ENCODE measurements around the gene DMAC2.

The DMAC2 gene

DNA sequence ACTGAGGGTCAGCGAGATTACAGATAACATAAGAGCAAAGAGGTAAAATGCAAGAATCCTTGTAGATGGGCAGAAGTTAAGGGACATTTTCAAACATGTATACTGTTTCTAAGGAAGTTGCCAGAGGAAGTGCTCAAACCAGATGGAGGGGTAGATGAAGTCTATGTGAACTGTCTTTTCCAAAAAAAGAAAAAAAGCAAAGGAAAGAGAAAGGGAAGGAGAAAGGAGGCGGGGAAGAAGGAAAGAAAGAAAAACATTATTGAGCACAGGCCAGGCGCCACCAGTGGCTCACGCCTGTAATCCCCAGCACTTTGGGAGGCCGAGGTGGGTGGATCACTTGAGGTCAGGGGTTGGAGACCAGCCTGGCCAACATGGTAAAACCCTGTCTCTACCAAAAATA, 5.3 kb downstream of the DMAC2 start:
- TF ChIP-seq ZNF274 (IDR thresholded peaks at IDR 0.05; ENCODE audit: low read depth, low read length), result no peak
- H3K4me3 ChIP-seq (ENCODE audit: low read length), result no peak overlapping the region

DNA sequence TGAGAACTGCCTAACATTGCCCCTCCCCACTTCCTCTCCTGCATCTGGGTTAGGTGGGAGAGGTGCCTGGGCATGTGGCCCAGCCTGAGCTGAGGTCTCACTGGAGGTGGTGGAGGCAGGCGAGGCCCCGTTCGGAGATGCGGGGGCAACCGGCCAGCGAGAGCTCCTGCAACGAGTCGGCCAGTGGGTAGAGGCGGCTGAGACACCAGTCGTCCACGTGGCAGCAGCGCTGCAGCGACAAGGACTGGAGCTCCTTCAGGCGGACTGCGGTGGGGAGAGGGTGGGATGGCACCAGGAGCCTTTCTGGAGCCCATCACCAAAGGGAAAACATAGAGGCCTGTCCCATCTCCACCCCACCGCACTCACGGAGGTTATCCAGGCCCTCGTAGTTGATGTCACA, 6.5 kb downstream of the DMAC2 start:
- TF ChIP-seq ZNF274 (IDR thresholded peaks at IDR 0.05; ENCODE audit: low read depth, low read length), result no peak
- H3K4me3 ChIP-seq (ENCODE audit: low read length), result no peak overlapping the region

DNA sequence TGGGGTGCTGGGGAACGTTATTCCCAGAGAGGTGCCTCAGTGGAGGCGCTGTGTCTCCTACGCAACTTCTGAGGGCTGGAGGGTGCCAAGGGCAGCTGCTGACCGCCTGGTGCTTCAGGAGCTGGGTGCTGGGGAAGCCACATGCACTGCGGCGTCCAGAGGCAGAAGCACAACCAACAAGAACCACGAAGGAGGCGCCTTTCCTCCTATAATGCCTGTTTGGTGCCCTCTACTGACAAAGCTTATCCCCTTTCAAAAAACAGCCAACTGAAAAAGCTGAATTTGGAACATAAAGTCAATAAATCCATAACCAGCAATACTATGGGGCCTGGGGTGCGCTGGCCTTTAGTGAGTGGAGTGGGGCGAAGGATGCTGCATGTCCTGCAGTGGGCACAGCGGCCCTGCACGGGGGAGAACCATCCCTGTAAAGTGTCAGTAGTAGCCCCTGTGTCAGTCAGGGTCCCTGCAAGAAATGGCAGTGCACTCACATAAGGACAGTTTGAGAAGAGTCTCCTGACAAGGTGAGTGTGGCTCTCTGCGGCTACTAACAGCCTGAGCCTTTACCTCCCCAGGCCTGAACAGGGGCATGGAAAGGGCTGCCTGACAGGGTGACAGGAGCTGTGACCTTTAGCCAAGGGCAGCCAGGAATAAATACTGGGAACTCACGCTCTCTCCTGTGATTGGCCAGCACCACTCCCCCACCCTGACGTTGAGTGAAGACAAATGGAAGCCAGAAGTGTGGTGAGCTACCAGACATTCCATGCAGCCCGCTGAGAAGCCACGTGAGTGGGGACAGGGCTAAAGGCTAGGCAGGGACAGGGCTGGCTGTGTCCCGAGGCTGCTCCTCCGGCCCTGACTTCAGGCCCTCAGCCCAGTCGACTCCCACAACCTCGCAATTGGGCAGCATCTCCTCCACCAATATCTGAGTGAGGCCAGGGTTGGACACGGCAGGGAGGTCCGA, 8.0 kb downstream of the DMAC2 start:
- H3K4me3 ChIP-seq (ENCODE audit: low read length), result no peak overlapping the region
- no peak for TF ChIP-seq ZNF274 (IDR thresholded peaks at IDR 0.05; ENCODE audit: low read depth, low read length)

DNA sequence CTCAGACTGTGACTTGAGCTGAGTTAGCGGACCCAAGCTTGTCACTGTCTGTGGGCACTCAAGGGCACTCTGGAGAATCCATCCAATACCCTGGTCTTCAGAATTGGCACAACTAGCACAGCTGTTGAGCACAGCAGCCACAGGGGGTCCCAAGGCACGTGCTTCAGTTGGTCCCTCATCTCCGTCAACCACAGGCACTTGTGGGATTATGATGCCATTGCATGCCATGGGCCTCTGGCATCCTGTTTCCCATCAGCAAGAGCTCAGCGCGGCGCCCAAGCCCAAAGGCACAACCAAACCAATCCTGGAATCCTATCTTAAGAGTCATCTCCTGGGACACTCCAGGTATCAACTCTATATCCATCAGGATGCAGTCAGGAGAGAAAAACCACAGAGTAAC, 8.8 kb downstream of the DMAC2 start:
- H3K4me3 ChIP-seq (ENCODE audit: low read length), result no peak overlapping the region
- no peak for TF ChIP-seq ZNF274 (IDR thresholded peaks at IDR 0.05; ENCODE audit: low read depth, low read length)

DNA sequence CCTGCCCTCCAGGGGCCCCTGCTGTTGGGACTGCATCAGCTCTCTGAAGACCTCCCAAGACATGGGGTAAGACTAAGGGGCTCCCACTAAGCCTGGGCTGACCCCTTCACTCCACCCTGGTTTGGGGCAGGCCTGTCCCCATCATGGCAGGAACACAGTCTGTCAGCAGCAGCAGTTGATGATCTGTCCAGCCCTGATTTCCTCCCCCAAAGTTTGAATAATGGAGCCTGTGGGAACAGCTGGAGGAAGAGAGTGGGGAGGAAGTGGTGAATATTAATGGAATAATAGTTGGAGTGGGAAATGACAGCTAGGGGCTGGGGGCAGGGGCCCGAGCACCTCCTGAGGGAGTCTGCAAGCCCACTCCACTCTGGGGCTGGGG, 11.2 kb downstream of the DMAC2 start:
- H3K4me3 ChIP-seq (ENCODE audit: low read length), result peak overlapping the region; percentile 39; the same call in 1 of the 2 replicates
- TF ChIP-seq ZNF274 (IDR thresholded peaks at IDR 0.05; ENCODE audit: low read depth, low read length), result no peak

DNA sequence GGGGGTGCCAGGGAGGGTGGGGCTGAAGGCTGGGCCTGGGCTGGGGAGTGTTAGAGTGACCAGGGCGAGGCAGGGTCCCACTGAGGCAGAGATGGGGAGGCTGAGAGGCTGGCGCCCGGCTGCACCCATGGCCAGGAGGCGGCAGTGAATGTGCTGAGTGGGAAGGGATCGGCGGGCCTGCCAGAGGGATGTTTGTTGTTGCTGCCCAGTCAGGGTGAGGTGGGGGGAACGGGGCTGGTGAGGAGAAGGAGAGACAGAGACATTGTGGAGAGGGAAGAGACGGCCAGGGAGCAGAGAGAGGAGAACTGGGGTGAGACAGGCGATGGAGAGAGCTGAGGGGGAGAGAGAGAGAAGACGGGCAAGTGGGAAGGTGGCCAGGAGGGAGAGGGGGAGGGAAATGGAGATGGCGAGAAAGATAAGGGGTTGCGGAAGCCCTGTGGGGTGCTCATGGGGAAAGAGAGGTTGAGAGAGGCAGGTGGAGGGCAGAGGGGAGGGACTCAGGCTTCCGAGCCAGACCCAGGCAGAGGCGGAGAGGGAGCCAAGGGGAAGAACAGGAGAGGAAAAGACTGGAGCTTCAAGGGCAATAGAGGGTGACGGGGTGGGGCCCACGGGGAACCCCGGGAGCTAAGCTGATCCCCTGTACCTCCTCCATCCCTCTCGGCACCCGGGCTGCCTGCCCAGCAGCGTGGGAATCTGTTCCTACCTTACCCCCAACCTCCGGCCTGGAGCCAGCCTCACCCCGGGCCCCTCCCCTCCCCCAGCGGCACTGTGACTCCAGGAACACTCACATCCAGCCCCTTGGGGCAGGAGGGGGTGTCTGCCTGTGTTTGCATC, 11.8 kb downstream of the DMAC2 start:
- peak overlapping the region; percentile 39; the same call in 1 of the 2 replicates for H3K4me3 ChIP-seq (ENCODE audit: low read length)
- no peak for TF ChIP-seq ZNF274 (IDR thresholded peaks at IDR 0.05; ENCODE audit: low read depth, low read length)

DNA sequence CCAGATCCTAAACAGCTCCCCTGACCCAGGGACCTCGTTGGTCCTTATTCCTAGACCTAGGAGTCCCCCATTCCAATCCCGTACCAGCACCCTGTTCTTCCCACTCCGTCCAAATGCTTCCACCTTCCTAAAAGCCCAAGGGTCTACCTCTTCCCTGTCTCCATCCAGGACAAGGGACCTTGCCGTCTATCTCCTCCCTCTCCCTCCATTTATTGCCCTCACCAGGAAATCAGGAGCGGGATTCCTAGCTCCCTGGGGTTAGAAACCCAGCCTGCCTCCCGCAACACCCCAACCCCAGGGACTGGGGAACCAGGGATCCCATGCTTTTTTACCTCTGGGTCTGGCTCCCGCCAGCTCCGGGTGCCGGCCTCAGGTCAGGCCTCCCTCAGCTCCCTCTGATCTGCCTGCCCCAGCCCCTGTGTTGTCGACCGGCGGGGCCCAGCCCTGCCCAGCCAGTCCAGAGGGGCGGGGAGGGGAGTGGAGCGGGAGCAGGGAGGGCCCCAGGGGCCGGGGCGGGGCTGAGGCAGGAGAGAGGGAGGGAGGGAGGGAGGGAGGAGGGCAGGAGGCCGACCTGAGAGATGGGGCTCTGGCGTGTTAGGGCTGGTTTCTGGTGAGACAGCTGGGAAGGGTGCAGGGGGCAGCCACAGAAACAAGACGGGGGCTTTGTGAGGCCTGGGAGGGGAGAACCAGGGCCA, 12.6 kb downstream of the DMAC2 start, which contains the start of gene B3GNT8:
Gene B3GNT8, minus strand, starts transcription at position 423 of the 695 bp plus-strand sequence. CDS start 596 bp downstream, outside the sequence.
- peak within 1 kb of the TSS; percentile 39; the same call in 1 of the 2 replicates for H3K4me3 ChIP-seq (ENCODE audit: low read length)
- TF ChIP-seq ZNF274 (IDR thresholded peaks at IDR 0.05; ENCODE audit: low read depth, low read length), result no peak

DNA sequence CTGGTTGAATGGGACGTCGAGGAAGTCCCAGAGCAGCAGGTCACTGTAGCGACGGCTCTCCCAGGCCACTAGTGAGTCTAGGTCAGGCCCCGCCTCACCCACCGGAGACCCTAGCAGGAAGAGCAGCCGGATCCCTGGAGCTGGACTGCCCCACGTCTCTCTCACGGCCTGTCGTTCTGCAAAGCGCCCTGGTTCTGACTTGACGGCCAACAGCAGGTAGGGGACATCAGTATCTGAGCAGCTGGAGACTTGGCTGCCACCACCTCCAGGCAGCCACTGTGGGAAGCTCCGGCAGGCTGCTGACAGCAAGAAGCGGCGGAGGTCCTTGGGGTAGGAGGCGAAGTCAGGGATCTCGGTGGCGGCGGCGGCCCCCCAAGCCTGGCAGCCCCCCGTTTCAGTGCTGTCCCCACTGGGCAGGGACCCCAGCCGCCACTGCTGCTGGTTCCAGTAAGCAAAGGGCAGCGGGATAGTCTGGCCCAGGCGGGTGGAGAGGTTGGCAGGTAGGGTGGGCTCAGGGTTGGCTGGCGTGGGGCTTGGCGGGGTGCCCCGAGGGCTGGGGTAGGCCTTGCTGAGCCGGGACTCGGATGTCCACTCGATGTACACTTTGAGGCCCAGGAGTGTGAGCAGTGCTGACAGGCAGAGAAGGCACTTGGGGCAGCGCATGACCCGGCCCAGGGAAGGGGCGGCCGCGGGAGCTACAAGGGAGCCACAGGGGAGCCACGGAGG, 13.4 kb downstream of the DMAC2 start:
- no peak for TF ChIP-seq ZNF274 (IDR thresholded peaks at IDR 0.05; ENCODE audit: low read depth, low read length)
- H3K4me3 ChIP-seq (ENCODE audit: low read length), result no peak overlapping the region

DNA sequence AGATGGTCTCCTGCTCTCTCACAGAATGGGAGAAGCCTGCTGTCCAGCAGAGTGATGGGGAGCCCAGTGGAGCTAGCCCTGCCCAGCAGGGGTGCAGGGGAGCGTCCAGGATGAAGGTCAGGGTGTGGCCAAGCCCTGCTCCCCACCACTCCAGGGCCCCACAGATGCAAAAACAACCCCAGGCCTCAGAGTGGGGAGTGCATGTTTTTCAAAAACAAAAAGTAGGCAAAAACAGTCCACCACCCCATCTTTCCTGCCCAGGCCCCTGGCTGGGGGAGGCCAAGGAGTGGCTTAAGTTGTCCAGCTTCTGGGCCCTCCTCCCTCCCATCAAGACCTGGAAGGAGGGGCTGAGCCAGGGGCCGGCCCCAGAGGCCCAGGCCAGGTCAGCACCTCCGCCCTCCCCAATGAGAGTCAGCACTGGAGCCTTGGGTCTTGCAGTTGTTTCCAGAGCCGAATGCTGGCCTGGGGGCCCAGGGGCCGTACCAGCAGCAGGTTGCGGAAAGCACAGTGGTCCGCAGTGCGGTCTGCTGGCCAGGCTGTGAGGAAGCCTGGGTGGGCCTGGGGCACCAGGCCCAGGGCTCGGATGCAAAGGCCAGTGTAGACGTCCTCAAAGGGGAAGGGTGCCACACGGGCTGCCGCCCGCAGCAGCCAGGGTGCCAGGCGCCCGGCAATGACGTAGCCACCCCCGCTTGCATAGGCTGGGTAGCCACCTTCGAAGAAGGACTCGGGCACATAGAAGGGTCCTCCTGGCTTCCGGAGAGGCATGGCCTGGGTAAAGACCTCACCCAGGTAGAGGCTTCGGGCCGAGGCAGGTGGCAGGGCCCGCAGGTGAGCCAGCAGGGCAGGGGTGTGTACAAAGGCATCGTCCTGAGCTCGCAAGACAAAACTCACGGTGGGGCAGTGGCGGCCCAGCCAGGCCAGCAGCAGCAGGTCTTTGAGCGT, 14.3 kb downstream of the DMAC2 start:
- TF ChIP-seq ZNF274 (IDR thresholded peaks at IDR 0.05; ENCODE audit: low read depth, low read length), result no peak
- no peak overlapping the region for H3K4me3 ChIP-seq (ENCODE audit: low read length)

DNA sequence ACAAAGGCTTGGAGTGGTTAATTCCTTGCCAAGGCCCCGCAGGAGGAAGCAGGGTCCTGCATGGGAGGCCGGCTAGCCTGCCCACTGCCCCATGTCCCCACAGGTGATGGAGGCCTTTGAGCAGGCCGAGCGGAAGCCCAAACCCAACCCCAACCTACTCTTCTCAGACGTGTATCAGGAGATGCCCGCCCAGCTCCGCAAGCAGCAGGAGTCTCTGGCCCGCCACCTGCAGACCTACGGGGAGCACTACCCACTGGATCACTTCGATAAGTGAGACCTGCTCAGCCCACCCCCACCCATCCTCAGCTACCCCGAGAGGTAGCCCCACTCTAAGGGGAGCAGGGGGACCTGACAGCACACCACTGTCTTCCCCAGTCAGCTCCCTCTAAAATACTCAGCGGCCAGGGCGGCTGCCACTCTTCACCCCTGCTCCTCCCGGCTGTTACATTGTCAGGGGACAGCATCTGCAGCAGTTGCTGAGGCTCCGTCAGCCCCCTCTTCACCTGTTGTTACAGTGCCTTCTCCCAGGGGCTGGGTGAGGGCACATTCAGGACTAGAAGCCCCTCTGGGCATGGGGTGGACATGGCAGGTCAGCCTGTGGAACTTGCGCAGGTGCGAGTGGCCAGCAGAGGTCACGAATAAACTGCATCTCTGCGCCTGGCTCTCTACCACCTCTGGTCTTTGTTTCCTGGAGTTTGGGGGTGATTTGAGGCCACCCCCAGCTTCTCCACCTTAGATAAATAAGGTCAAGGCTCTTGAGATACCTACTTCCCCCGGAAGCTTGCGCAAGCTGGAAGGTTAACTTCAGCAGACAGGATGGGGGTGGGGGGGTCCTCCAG, 15.2 kb downstream of the DMAC2 start:
- TF ChIP-seq ZNF274 (IDR thresholded peaks at IDR 0.05; ENCODE audit: low read depth, low read length), result no peak
- H3K4me3 ChIP-seq (ENCODE audit: low read length), result no peak overlapping the region

DNA sequence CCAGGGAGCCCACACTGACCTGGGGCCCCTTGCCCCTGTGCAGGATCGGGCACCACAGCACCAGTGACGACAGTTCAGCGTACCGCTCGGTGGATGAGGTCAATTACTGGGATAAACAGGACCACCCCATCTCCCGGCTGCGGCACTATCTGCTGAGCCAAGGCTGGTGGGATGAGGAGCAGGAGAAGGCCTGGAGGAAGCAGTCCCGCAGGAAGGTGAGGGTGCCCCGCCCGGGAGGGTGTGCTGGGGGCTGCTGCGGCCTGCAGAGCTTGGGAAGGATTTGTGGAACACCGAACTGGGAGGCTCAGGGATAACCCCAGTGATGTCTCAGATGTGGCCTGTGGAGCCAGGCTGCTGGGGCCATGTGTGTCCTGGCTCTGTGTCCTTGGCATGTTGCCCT, 16.8 kb downstream of the DMAC2 start:
- no peak overlapping the region for H3K4me3 ChIP-seq (ENCODE audit: low read length)
- TF ChIP-seq ZNF274 (IDR thresholded peaks at IDR 0.05; ENCODE audit: low read depth, low read length), result no peak

DNA sequence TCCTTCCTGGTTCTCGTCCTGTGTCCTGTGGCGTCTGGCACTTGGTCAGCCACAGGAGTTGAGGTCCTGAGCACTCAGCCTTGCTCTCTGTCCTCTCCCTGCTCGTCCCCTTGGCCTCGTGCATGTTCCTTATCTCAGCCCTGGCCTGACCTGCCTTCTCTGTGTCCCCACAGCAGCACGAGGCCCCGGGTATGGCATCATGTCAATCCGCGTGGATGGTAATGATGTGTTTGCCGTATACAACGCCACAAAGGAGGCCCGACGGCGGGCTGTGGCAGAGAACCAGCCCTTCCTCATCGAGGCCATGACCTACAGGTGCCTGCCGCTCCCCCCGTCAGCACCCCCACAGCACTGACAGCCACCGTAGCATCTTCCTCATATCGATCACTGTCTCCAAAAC, 17.3 kb downstream of the DMAC2 start:
- no peak for TF ChIP-seq ZNF274 (IDR thresholded peaks at IDR 0.05; ENCODE audit: low read depth, low read length)
- H3K4me3 ChIP-seq (ENCODE audit: low read length), result no peak overlapping the region

Measured in GM08714 (cell line).